ENCODE results near the gene EYA2.

GRCh38 chr20:47152068-47152467 lies 257.4 kb downstream of the EYA2 start:
- TF ChIP-seq CTCF (IDR thresholded peaks at IDR 0.05) (no peak), POLR2A (IDR thresholded peaks at IDR 0.05) (no peak), POLR2AphosphoS5 (IDR thresholded peaks at IDR 0.05) (no peak)

Measured in breast epithelium (tissue), 3 donors.